HG02885 (cell line): ENCODE data around the gene ITPR2.

Experiments
- ATAC-seq: cut with Tn5 transposase; IDR thresholded peaks from one replicate; pipeline ENCODE4 v1.9.1; 2021; ENCODE audit warnings: mild to moderate bottlenecking; ENCODE audit not compliant: unreplicated experiment, poor library complexity

ITPR2 gene

GRCh38 chr12:26546535-26547314, 286.3 kb downstream of the ITPR2 start:
- ATAC-seq = no peak

GRCh38 chr12:26539131-26539530, 293.9 kb downstream of the ITPR2 start:
- no peak for ATAC-seq

GRCh38 chr12:26537651-26538050, 295.3 kb downstream of the ITPR2 start:
- ATAC-seq = no peak

GRCh38 chr12:26537126-26537525, 295.9 kb downstream of the ITPR2 start:
- no peak for ATAC-seq

GRCh38 chr12:26535826-26536225, 297.2 kb downstream of the ITPR2 start:
- no peak for ATAC-seq

GRCh38 chr12:26534071-26534470, 298.9 kb downstream of the ITPR2 start:
- no peak for ATAC-seq

GRCh38 chr12:26533211-26533610, 299.8 kb downstream of the ITPR2 start:
- no peak for ATAC-seq

- no peak for ATAC-seq
Measured at GRCh38 chr12:26530461-26530860, 302.5 kb downstream of the ITPR2 start.

GRCh38 chr12:26528943-26529342, 304.1 kb downstream of the ITPR2 start:
- no peak for ATAC-seq

GRCh38 chr12:26527682-26528081, 305.3 kb downstream of the ITPR2 start:
- ATAC-seq = no peak

GRCh38 chr12:26524862-26525465, 308.0 kb downstream of the ITPR2 start:
- no peak for ATAC-seq

- ATAC-seq = no peak
Measured at GRCh38 chr12:26523708-26524150, 309.3 kb downstream of the ITPR2 start.

- ATAC-seq = peak; percentile 72
Measured at GRCh38 chr12:26520869-26521268, 312.1 kb downstream of the ITPR2 start.

- no peak for ATAC-seq
Measured at GRCh38 chr12:26520109-26520508, 312.9 kb downstream of the ITPR2 start.

GRCh38 chr12:26519462-26519861, 313.5 kb downstream of the ITPR2 start:
- ATAC-seq = no peak

- ATAC-seq = peak; percentile 72
Measured at GRCh38 chr12:26517320-26517719, 315.7 kb downstream of the ITPR2 start.

- no peak for ATAC-seq
Measured at GRCh38 chr12:26514364-26514763, 318.6 kb downstream of the ITPR2 start.

- no peak for ATAC-seq
Measured at GRCh38 chr12:26513363-26514043, 319.5 kb downstream of the ITPR2 start.

- no peak for ATAC-seq
Measured at GRCh38 chr12:26512213-26512612, 320.8 kb downstream of the ITPR2 start.

GRCh38 chr12:26510354-26510674, 322.7 kb downstream of the ITPR2 start:
- ATAC-seq = no peak

GRCh38 chr12:26507613-26508012, 325.4 kb downstream of the ITPR2 start:
- no peak for ATAC-seq
